ENCODE measurements around the gene TMEM44.
"Not testable (repeated sequence)": the region's sequence is repeated elsewhere in the genome, so short reads cannot be mapped to it uniquely, and the experiment has no call there.

Gene TMEM44

DNA sequence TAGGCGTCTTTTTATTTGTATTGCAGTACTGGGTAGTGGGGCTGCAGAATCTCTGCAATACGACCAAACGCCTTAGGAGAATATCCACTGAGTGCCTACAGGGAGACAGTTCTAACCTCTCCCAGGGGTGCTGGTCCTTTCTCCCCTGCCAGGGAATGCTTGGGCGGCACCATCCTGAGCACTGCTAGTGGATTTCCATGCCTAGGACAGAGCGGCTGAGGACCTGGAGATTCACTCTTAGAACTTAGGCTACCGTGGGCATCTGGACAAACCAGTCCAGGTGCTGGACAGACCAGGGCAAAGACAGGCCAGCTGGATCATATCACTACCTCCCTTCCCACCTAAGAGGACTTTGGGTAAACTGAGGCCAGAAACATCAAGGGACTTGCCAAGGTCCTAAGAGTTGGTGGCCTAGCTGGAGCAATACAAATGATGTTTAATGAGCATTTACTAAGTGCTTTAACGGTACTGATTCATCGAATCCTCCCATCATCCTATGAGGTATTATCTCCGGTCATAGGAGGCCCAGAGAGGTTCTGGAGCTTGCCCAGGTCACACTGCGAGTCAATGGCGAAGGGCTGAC is 902 bp downstream of the TMEM44 start:
- in situ Hi-C loops (cut with MboI; ENCODE audit: low sequenced_read_pairs) = no loop called here
- H3K36me3 ChIP-seq (replicated peaks) = no peaks in the 10 kb centered on the region; the same call in 1 of the 2 replicates
- peak overlapping the region; percentile 45 for H3K4me3 ChIP-seq
- H3K4me1 ChIP-seq = no peaks in the 10 kb centered on the region
- H3K27me3 ChIP-seq (ENCODE audit: low read depth) = no peaks in the 10 kb centered on the region
- no peaks in the 10 kb centered on the region for H3K9me3 ChIP-seq
- no peak for DNase-seq (ENCODE audit: low spot score in 2 of 2)

- Histone ChIP-seq H3K9me3 (no peaks in the 10 kb centered on the region), H3K27me3 (ENCODE audit: low read depth) (no peaks in the 10 kb centered on the region), H3K4me3 (no peak overlapping the region), H3K4me1 (no peaks in the 10 kb centered on the region), H3K36me3 (replicated peaks) (no peaks in the 10 kb centered on the region; the same call in 1 of the 2 replicates)
- DNase-seq (ENCODE audit: low spot score in 2 of 2) = no peak
- in situ Hi-C loops (cut with MboI; ENCODE audit: low sequenced_read_pairs) = no loop called here
Observed at GRCh38 chr3:194631696-194632095, 1.5 kb downstream of the TMEM44 start.

DNA sequence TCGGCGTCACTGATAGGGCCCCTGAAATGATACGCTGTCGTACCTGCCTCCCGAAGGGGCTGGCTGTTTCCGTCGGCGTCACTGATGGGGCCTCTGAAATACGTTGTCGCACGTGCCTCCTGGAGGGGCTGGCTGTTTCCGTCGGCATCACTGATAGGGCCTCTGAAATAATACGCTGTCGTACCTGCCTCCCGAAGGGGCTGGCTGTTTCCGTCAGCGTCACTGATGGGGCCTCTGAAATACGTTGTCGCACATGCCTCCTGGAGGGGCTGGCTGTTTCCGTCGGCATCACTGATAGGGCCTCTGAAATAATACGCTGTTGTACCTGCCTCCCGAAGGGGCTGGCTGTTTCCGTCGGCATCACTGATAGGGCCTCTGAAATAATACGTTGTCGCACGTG is 2.5 kb downstream of the TMEM44 start:
- DNase-seq (ENCODE audit: low spot score in 2 of 2); H3K9me3 ChIP-seq; H3K4me3 ChIP-seq; H3K4me1 ChIP-seq; in situ Hi-C loops (cut with MboI; ENCODE audit: low sequenced_read_pairs); H3K36me3 ChIP-seq (replicated peaks); H3K27me3 ChIP-seq (ENCODE audit: low read depth): not testable (repeated sequence)

- no peak overlapping the region for H3K4me3 ChIP-seq
- no peaks in the 10 kb centered on the region for H3K4me1 ChIP-seq
- in situ Hi-C loops (cut with MboI; ENCODE audit: low sequenced_read_pairs) = no loop called here
- no peaks in the 10 kb centered on the region for H3K27me3 ChIP-seq (ENCODE audit: low read depth)
- DNase-seq (ENCODE audit: low spot score in 2 of 2) = no peak
- H3K9me3 ChIP-seq = no peaks in the 10 kb centered on the region
- H3K36me3 ChIP-seq (replicated peaks) = peaks cover 9% of the 10 kb centered on the region
Observed at GRCh38 chr3:194624956-194625355, 8.3 kb downstream of the TMEM44 start.

DNA sequence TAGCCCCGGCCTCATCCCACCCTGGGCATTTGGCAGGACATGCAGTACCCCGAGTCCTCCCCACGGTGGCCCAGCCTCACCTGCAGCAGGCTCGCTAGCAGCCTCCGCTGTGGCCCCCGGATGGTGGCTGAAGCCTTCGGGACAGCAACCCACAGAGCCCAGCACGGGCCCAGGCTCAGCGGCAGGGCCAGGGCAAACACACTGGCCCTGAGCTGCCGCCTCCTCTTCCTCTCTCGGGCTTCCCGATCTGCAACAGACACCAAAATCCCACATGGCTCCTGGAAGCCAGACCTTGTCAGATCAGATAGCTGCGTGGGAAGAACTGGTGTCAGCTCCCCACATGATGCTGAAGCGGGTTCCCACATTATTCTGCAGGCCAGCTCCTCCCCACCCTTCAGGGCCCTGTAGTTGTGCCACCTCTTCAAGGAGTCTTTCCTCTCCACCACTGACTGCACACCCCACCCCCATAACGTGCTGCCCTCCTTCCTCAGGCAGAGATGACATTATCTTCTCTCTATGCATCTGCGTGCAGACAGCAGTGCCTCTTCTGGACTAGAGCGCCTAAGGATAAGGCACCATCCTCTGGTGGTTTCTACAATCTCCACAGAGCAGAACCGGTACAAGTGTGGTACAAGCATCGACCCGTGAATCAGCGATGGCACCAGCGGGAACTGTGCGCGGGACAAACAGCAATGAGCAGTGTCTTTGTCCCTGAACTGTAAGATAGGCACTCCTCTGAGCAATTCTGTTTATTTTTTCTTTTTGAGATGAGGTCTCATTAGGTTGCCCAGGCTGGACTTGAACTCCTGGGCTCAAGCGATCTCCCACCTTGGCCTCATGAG is 9.5 kb downstream of the TMEM44 start:
- Histone ChIP-seq H3K9me3 (no peaks in the 10 kb centered on the region), H3K27me3 (ENCODE audit: low read depth) (no peaks in the 10 kb centered on the region), H3K4me3 (no peak overlapping the region), H3K4me1 (no peaks in the 10 kb centered on the region), H3K36me3 (replicated peaks) (peaks cover 9% of the 10 kb centered on the region)
- DNase-seq (ENCODE audit: low spot score in 2 of 2) = no peak
- in situ Hi-C loops (cut with MboI; ENCODE audit: low sequenced_read_pairs) = no loop called here

DNA sequence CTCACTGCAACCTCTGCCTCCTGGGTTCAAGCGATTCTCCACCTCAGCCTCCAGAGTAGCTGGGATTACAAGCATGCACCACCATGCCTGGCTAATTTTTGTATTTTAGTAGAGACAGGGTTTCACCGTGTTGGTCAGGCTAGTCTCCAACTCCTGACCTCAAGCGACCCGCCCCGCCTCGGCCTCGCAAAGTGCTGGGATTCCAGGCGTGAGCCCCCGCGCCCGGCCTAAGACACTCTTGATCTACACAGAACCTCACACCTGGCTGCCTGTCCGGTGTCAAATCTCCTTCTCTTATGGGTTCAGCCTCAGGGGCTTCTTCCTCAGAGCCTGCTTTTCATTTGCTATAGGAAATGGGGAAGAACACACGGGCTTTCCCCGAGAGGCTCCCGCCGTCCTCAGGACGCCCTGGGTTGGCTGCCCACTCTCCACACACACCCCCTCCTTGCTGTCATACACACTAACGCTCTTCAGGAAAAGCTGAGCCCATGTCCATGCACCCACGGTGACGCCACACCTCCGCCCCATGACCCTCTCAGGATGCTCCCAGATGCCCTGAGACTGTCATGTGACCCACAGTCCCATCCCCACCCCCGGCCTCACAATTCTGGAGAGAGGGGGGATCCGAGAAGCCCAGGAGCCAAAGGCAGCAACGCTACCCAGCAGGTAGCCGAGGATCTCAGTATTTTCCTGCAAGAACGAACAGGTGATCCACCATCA is 10.4 kb downstream of the TMEM44 start:
- no peak overlapping the region for H3K4me3 ChIP-seq
- H3K4me1 ChIP-seq = no peaks in the 10 kb centered on the region
- H3K36me3 ChIP-seq (replicated peaks) = peaks cover 9% of the 10 kb centered on the region
- DNase-seq (ENCODE audit: low spot score in 2 of 2) = no peak
- in situ Hi-C loops (cut with MboI; ENCODE audit: low sequenced_read_pairs) = no loop called here
- no peaks in the 10 kb centered on the region for H3K9me3 ChIP-seq
- H3K27me3 ChIP-seq (ENCODE audit: low read depth) = no peaks in the 10 kb centered on the region

GRCh38 chr3:194621947-194622346 is 11.3 kb downstream of the TMEM44 start:
- DNase-seq (ENCODE audit: low spot score in 2 of 2) = no peak
- Histone ChIP-seq H3K4me3 (no peak overlapping the region), H3K4me1 (no peaks in the 10 kb centered on the region), H3K9me3 (no peaks in the 10 kb centered on the region), H3K27me3 (ENCODE audit: low read depth) (no peaks in the 10 kb centered on the region), H3K36me3 (replicated peaks) (peaks cover 9% of the 10 kb centered on the region)
- in situ Hi-C loops (cut with MboI; ENCODE audit: low sequenced_read_pairs) = no loop called here

DNA sequence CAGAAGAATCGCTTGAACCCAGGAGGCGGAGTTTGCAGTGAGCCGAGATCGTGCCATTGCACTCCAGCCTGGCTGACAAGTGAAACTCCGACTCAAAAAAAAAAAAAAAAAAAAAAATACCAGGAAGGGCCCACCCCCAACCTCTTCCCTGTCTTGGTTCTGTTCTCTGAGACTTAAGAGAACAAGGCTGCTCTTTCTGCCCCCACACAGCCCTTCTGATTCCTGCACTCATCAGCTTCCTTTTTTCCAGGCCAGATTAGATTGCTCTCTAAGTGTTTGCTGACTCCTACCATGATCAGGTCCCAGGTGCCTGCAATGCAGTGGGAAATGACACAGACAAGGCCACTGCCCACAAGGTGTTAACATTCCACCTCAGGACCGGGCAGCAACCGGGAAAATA is 13.0 kb downstream of the TMEM44 start:
- Histone ChIP-seq H3K36me3 (replicated peaks) (no peaks in the 10 kb centered on the region; the same call in none of the 2 replicates), H3K27me3 (ENCODE audit: low read depth) (no peaks in the 10 kb centered on the region)
- in situ Hi-C loops (cut with MboI; ENCODE audit: low sequenced_read_pairs) = no loop called here

DNA sequence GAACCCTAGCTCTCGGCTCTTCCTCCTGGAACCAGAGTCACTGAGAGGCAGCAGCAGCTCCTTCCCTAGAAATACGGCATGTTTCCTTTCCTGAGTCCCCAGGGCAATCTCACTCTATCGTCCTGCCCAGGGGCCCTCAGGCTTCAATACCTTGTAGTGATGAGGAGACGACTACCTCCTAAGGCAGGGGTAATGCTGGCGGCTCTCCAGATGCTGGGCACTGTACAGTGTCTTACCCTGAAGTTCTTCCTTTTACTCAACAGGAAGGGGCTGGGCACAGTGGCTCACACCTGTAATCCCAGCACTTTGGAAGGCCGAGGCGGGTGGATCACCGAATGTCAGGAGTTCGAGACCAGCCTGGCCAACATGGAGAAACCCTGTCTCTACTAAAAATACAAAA is 13.5 kb downstream of the TMEM44 start:
- Histone ChIP-seq H3K4me3 (no peak overlapping the region), H3K27me3 (ENCODE audit: low read depth) (no peaks in the 10 kb centered on the region), H3K4me1 (no peaks in the 10 kb centered on the region), H3K9me3 (no peaks in the 10 kb centered on the region), H3K36me3 (replicated peaks) (no peaks in the 10 kb centered on the region; the same call in 1 of the 2 replicates)
- in situ Hi-C loops (cut with MboI; ENCODE audit: low sequenced_read_pairs) = no loop called here
- DNase-seq (ENCODE audit: low spot score in 2 of 2) = no peak

More for the DNA sequence above, 13.0 kb downstream of the TMEM44 start:
- no peak for DNase-seq (ENCODE audit: low spot score in 2 of 2)
- no peaks in the 10 kb centered on the region for H3K9me3 ChIP-seq
- no peak overlapping the region for H3K4me3 ChIP-seq
- no peaks in the 10 kb centered on the region for H3K4me1 ChIP-seq

DNA sequence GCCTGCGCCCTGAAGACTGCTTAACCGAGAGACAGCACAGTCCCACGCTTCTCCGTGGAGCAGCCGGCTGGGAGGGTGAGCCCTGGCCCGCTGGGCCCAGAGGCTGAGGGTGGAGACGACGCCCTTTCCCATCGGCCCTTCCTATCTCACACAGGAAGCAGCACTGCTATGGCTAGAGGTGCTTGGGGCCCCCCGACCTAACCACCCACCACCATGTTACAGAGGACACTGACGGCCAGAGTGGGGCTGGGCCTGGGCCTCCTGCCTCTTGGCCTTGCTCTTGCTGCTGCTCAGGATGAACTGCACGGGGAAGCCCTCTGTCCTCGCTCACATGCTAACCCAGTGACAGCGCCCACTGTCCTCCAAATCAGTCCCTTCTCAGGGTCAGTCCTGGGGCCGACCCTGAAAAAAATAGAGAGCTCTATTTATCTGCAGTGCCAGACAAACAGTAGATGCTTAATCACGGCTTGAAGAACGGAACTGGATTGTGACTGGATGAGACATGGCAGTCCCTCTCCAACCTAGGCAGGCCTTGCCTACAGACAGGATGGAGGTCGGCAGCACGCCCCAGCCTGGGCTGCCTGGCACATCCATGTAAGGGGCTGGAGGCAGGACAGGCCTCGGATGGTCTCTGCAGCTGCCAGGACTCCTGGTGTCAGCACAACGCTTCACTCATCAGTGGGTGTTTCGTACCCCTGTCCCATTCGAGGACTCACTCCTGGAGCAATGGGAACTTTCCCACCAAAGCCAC is 14.2 kb downstream of the TMEM44 start:
- Histone ChIP-seq H3K4me3 (no peak overlapping the region), H3K36me3 (replicated peaks) (no peaks in the 10 kb centered on the region; the same call in 1 of the 2 replicates), H3K9me3 (no peaks in the 10 kb centered on the region), H3K4me1 (no peaks in the 10 kb centered on the region), H3K27me3 (ENCODE audit: low read depth) (no peaks in the 10 kb centered on the region)
- in situ Hi-C loops (cut with MboI; ENCODE audit: low sequenced_read_pairs) = no loop called here
- no peak for DNase-seq (ENCODE audit: low spot score in 2 of 2)

DNA sequence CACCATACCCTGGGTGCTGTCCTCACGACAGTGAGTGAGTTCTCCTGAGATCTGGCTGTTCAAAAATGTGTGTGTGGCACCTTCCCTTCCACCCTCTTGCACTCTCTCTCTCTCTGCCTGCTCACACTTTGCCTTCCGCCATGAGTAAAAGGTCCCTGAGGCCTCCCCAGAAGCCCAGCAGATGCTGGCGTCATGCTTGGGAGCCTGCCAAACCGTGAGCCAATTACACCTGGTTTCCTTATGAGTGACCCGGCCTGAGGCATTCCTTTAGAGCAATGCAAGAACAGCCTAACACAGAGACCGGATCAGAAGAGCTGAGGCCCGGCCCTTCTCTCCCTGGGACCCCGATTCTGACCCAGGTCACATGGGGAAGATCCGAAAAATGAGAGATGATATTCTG is 15.4 kb downstream of the TMEM44 start:
- H3K4me3 ChIP-seq = no peak overlapping the region
- no peaks in the 10 kb centered on the region for H3K4me1 ChIP-seq
- no peaks in the 10 kb centered on the region; the same call in 1 of the 2 replicates for H3K36me3 ChIP-seq (replicated peaks)
- DNase-seq (ENCODE audit: low spot score in 2 of 2) = no peak
- no peaks in the 10 kb centered on the region for H3K27me3 ChIP-seq (ENCODE audit: low read depth)
- in situ Hi-C loops (cut with MboI; ENCODE audit: low sequenced_read_pairs) = no loop called here
- no peaks in the 10 kb centered on the region for H3K9me3 ChIP-seq

GRCh38 chr3:194617143-194617671 is 16.0 kb downstream of the TMEM44 start:
- H3K4me3 ChIP-seq = no peak overlapping the region
- DNase-seq (ENCODE audit: low spot score in 2 of 2) = no peak
- no peaks in the 10 kb centered on the region for H3K27me3 ChIP-seq (ENCODE audit: low read depth)
- H3K4me1 ChIP-seq = no peaks in the 10 kb centered on the region
- in situ Hi-C loops (cut with MboI; ENCODE audit: low sequenced_read_pairs) = no loop called here
- H3K9me3 ChIP-seq = no peaks in the 10 kb centered on the region
- no peaks in the 10 kb centered on the region; the same call in 1 of the 2 replicates for H3K36me3 ChIP-seq (replicated peaks)

DNA sequence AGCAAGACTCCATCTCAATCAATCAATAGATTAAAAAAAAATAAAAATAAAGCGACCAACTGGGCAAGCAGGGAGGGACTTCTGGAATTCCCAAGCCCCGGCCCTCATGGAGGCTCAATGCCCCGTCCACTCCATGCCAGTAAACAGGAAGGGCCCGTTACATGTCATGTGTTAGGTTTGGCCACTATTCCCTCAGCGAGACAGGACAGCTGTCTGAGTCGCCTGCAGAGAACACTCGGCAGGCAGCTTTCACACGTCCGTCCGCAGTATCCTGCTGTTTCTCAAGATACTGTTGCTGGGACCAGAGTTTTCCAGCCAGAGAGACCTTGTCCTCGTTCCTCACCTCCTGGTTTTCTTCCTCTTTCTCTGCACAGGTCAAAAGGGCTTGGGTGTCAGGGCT is 18.0 kb downstream of the TMEM44 start:
- Histone ChIP-seq H3K9me3 (no peaks in the 10 kb centered on the region), H3K4me1 (no peaks in the 10 kb centered on the region), H3K4me3 (no peak overlapping the region), H3K36me3 (replicated peaks) (no peaks in the 10 kb centered on the region; the same call in 1 of the 2 replicates), H3K27me3 (ENCODE audit: low read depth) (no peaks in the 10 kb centered on the region)
- in situ Hi-C loops (cut with MboI; ENCODE audit: low sequenced_read_pairs) = no loop called here
- no peak for DNase-seq (ENCODE audit: low spot score in 2 of 2)
